Transverse colon (tissue), 4 donors: ENCODE results near the gene KCND2. TPM values are rescaled to one million over a fixed set of nuclear protein-coding genes. Genes with fewer than 3 reads are reported as not detected.

Experiments
- DNase-seq: peaks from one replicate; pipeline ENCODE4 v3.0.0-alpha.2; 2019
- H3K27ac ChIP-seq, 4 donors: fragments of 200-600 bp; sonication (generic); 2 replicates each; pipeline ENCODE4 v1.5.1; 2016 to 2018; ENCODE audit warnings: inconsistent platforms in 4 of 4
- H3K27me3 ChIP-seq: fragments of 200-600 bp; sonication (generic); 2 replicates; pipeline ENCODE4 v1.5.1; 2017; ENCODE audit warnings: inconsistent platforms
- H3K36me3 ChIP-seq, 4 donors: fragments of 200-600 bp; sonication (generic); 2 replicates each; pipeline ENCODE4 v1.5.1; 2017 to 2019; ENCODE audit warnings: inconsistent platforms in 4 of 4
- H3K4me1 ChIP-seq, 4 donors: fragments of 200-600 bp; sonication (generic); 2 replicates each; pipeline ENCODE4 v1.5.1; 2017 to 2020; ENCODE audit warnings: inconsistent platforms in 4 of 4
- H3K4me3 ChIP-seq, 4 donors: fragments of 200-600 bp; sonication (generic); 1 replicate in 1 of 4; 2 replicates in 3 of 4; pipeline versions ENCODE4 v1.5.1 to v1.6.1; 2017 to 2019; ENCODE audit warnings: inconsistent platforms in 4 of 4
- H3K9me3 ChIP-seq, 2 donors: fragments of 200-600 bp; sonication (generic); 2 replicates each; pipeline ENCODE4 v1.5.1; 2017 to 2019; ENCODE audit warnings: inconsistent platforms in 2 of 2
- EP300 ChIP-seq: sonication (generic); formaldehyde crosslinking; IDR thresholded peaks from one replicate; pipeline ENCODE4 v1.6.1; 2017; ENCODE audit warnings: antibody characterized with exemption, low read depth
- POLR2A ChIP-seq: fragments of 450-650 bp; IDR thresholded peaks from one replicate; pipeline ENCODE4 v1.6.1; 2016; ENCODE audit warnings: antibody characterized with exemption, mild to moderate bottlenecking, moderate library complexity
- POLR2AphosphoS5 ChIP-seq, 3 donors: sonication (generic); formaldehyde crosslinking; IDR thresholded peaks; one replicate each; pipeline ENCODE4 v1.6.1; 2016; ENCODE audit warnings: antibody characterized with exemption in 3 of 3
- WGBS, 2 donors: methylation state at CpG; one replicate each; pipeline ENCODE4 v1.1.5; 2018; ENCODE audit warnings: low coverage in 1 of 2; 5-methylcytosine and 5-hydroxymethylcytosine counted together
- in situ Hi-C, 4 donors: fragments of 200-750 bp; cut with MboI; loops; one replicate each; pipeline versions ENCODE4 v1.15.0 to v1.15.1; 2017; ENCODE audit warnings: low sequenced_read_pairs in 3 of 4, low pct_ligation_motif_present in 1 of 4, low pct_unique_long_range_greater_than_20kb in 1 of 4
- intact Hi-C: fragments of 100-400 bp; cut with DNase I; formaldehyde crosslinking; loops from one replicate; pipeline ENCODE4 v1.15.1; 2023; ENCODE audit warnings: low total_unique reads
- total RNA-seq, 4 donors: library from RNA; depleted of rRNA; stranded (reverse); fragments of >200 nt; gene quantifications; one replicate each; pipeline ENCODE4 v1.1.0, GENCODE V29; 2016
- TF ChIP-seq, protein P1 (sequence below), 5 experiments: fragments of 200-600 bp in 3 of 5; fragments of 450-650 bp in 2 of 5; sonication (generic) in 3 of 5; IDR thresholded peaks; 1 replicate in 2 of 5; 2 replicates in 3 of 5; pipeline ENCODE4 v1.5.1; 2016 to 2017; ENCODE audit warnings: antibody characterized with exemption in 5 of 5, inconsistent platforms in 3 of 5, mild to moderate bottlenecking in 2 of 5, moderate library complexity in 1 of 5

The KCND2 gene
- total RNA-seq, 4 donors from 2014 or later, result 0.14 to 1.00 (median 0.32) TPM; not detected in 1

DNA sequence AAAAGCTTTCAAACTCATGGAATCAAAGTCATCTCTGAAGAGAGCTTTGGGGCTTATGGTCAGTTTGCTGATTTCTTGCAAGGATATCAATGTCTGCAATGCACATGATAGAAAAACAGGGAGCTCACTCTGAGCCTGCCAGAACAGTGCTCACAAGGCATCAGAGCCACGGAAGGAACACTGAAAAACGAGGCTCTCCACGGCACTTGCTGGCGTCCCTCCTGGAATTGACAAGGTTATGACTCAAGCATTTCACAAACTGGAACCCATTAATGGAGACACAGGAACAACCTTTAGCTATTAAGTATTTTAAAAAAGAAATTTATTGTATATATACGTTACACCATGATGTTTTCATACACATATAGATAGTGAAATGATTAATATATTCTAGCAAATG is 266.3 kb downstream of the KCND2 start:
- Histone ChIP-seq H3K9me3 (no peaks in the 10 kb centered on the region), H3K27me3 (no peaks in the 10 kb centered on the region), H3K4me3 (no peak overlapping the region), H3K4me1 (no peaks in the 10 kb centered on the region), H3K36me3 (no peaks in the 10 kb centered on the region), H3K27ac (no peak overlapping the region)
- intact Hi-C loops, result no loop called here
- 71 to 75% methylated on average over 5 of the region's 5 CpGs for WGBS, 2 donors
- no peak for DNase-seq
- no peak for TF ChIP-seq POLR2AphosphoS5 (IDR thresholded peaks at IDR 0.05)
- TF ChIP-seq EP300, result no peak
- TF ChIP-seq, protein P1, sequence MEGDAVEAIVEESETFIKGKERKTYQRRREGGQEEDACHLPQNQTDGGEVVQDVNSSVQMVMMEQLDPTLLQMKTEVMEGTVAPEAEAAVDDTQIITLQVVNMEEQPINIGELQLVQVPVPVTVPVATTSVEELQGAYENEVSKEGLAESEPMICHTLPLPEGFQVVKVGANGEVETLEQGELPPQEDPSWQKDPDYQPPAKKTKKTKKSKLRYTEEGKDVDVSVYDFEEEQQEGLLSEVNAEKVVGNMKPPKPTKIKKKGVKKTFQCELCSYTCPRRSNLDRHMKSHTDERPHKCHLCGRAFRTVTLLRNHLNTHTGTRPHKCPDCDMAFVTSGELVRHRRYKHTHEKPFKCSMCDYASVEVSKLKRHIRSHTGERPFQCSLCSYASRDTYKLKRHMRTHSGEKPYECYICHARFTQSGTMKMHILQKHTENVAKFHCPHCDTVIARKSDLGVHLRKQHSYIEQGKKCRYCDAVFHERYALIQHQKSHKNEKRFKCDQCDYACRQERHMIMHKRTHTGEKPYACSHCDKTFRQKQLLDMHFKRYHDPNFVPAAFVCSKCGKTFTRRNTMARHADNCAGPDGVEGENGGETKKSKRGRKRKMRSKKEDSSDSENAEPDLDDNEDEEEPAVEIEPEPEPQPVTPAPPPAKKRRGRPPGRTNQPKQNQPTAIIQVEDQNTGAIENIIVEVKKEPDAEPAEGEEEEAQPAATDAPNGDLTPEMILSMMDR (IDR thresholded peaks at IDR 0.05), result no peak
- no peak for TF ChIP-seq POLR2A
- in situ Hi-C loops, result loop anchor here in 1 of 4 donors (25.0 kb wide), 1 partner anchor 1277 kb away; no protein-coding TSS in a partner anchor

DNA sequence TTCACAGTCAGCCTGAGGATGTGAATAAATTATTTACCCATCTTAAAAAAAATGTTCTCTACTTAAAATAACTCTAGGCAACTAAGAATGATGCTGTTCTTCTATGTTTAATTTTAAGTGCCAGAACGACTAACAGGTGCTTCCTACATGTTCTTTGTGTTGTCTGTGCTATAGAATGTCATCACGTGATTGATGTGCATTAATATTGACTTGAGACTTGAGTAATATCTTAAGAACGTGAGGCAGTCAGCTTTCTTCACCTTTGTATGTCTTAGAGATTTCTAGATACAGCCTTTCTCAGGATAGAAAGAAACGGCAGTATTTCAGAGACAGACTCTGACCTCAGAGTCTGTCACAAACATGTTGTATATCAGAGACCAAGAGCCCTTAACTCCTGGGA is 274.6 kb downstream of the KCND2 start:
- DNase-seq, result no peak
- intact Hi-C loops (no loop called here), in situ Hi-C loops (loop anchor here in 1 of 4 donors (25.0 kb wide), 1 partner anchor 1285 kb away; no protein-coding TSS in a partner anchor)
- Histone ChIP-seq H3K36me3 (no peaks in the 10 kb centered on the region), H3K27me3 (no peaks in the 10 kb centered on the region), H3K4me1 (no peaks in the 10 kb centered on the region), H3K27ac (no peak overlapping the region), H3K4me3 (no peak overlapping the region), H3K9me3 (no peaks in the 10 kb centered on the region)
- WGBS, 2 donors, result 30 to 37% methylated on average over 4 of the region's 4 CpGs
- TF ChIP-seq EP300, result no peak
- TF ChIP-seq, protein P1 (IDR thresholded peaks at IDR 0.05), result no peak
- TF ChIP-seq POLR2A, result no peak
- TF ChIP-seq POLR2AphosphoS5 (IDR thresholded peaks at IDR 0.05), result no peak

DNA sequence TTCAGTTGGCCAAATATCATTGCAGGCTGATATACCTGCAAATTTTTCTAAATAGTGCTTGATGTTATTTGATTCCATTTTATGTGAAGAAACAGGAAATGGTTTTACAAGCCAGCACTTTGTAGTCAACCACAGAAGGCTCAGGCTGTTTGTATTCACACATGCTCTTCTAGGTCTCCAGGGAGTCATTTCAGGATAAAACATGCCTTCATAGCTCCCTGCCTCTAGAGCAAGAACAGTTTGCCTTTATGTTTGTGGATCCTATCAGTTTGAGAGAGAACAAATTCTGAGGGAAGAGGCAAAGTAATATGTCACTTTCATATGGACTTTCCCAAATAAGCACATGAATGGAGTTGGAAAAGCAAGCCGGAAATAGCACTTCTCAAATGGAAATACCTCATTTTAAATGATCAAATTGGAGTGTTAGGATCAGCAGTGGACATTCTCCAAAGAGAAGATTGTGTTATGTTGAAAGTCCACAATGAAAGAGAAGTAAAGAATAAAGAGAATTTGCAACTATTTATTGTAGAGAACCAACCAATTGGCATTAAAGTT is 277.6 kb downstream of the KCND2 start:
- no peaks in the 10 kb centered on the region for H3K36me3 ChIP-seq
- TF ChIP-seq POLR2AphosphoS5 (IDR thresholded peaks at IDR 0.05), result no peak
- no peak for TF ChIP-seq POLR2A
- no peak overlapping the region for H3K27ac ChIP-seq
- intact Hi-C loops, result no loop called here
- H3K27me3 ChIP-seq, result no peaks in the 10 kb centered on the region
- WGBS, 2 donors, result 55 to 71% methylated on average over 1 of the region's 1 CpG
- in situ Hi-C loops, result no loop called here
- no peaks in the 10 kb centered on the region for H3K4me1 ChIP-seq
- no peak overlapping the region for H3K4me3 ChIP-seq
- H3K9me3 ChIP-seq, result no peaks in the 10 kb centered on the region
- no peak for DNase-seq

DNA sequence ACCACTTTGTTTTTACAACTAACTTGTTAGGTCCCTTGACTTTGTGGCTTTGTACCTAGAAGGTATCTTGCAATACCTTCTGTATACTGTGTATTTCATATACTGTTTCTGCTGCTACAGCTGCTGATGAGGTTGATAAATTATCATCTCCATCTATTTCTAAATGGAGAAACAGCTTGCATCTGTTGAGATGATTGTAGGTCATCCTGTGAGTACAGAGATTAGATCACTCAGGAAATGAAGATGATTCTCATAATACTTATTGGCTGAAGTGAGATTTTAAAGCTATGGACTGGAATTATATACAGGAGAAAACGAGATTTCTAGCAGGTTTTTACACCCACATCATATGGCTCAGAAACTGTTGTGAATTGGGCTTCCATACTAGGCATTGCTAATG is 280.5 kb downstream of the KCND2 start:
- no peak overlapping the region for H3K4me3 ChIP-seq
- no peaks in the 10 kb centered on the region for H3K9me3 ChIP-seq
- intact Hi-C loops (no loop called here), in situ Hi-C loops (no loop called here)
- WGBS, 2 donors, result 0 to 13% methylated on average over 1 of the region's 1 CpG
- DNase-seq, result no peak
- H3K27me3 ChIP-seq, result no peaks in the 10 kb centered on the region
- H3K27ac ChIP-seq, result no peak overlapping the region
- no peaks in the 10 kb centered on the region for H3K4me1 ChIP-seq
- no peaks in the 10 kb centered on the region for H3K36me3 ChIP-seq
- TF ChIP-seq, protein P1 (IDR thresholded peaks at IDR 0.05), result no peak
- TF ChIP-seq POLR2A, result no peak
- no peak for TF ChIP-seq EP300

DNA sequence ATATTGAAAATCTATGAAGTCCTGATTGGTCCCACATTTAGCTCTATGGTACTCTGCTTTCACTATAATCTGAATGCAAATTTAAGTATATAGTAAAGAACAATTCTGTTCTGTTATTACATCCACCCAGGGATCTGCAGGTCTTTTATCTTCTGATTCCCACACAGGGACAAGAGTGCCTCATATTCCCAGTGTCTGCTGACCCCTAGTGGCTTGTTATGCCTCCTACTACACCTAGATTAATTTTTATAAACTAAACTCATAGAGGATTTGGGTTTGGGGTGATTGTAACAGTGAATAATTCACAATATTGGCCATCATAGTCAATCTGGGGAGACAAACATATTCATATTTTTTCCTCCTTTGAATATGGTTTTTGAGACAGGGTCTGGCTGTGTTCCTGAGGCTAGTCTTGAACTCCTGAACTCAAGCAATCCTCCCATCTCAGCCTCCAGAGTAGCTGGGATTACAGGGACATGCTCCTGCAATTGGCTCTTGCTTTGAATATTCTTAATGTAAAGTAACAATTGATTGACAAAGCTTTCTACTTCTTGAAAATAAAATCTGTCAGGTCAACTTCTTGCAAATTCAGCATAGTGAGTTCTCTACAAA is 282.1 kb downstream of the KCND2 start:
- H3K36me3 ChIP-seq, result no peaks in the 10 kb centered on the region
- no peaks in the 10 kb centered on the region for H3K9me3 ChIP-seq
- no peak overlapping the region for H3K4me3 ChIP-seq
- DNase-seq, result no peak
- H3K27ac ChIP-seq, result no peak overlapping the region
- no peaks in the 10 kb centered on the region for H3K4me1 ChIP-seq
- in situ Hi-C loops, result no loop called here
- no peaks in the 10 kb centered on the region for H3K27me3 ChIP-seq
- TF ChIP-seq EP300 (no peak), POLR2A (no peak)
- TF ChIP-seq, protein P1 (IDR thresholded peaks at IDR 0.05), result peak; percentile 10 to 53 (median 38)
- intact Hi-C loops, result no loop called here
